B cell (primary cell): ENCODE results near the gene APBB3.

Source experiments
- EZH2 ChIP-seq: IDR thresholded peaks from 2 replicates; pipeline ENCODE4 v1.6.1; 2012; ENCODE audit warnings: borderline replicate concordance, low read depth, mild to moderate bottlenecking, moderate library complexity, low read length; ENCODE audit not compliant: insufficient read depth, poor library complexity, severe bottlenecking
- TF ChIP-seq, protein P1 (sequence below): fragments of 200-600 bp; IDR thresholded peaks from one replicate; pipeline ENCODE4 v1.8.0; 2022; ENCODE audit warnings: antibody characterized with exemption, mild to moderate bottlenecking

DNA sequence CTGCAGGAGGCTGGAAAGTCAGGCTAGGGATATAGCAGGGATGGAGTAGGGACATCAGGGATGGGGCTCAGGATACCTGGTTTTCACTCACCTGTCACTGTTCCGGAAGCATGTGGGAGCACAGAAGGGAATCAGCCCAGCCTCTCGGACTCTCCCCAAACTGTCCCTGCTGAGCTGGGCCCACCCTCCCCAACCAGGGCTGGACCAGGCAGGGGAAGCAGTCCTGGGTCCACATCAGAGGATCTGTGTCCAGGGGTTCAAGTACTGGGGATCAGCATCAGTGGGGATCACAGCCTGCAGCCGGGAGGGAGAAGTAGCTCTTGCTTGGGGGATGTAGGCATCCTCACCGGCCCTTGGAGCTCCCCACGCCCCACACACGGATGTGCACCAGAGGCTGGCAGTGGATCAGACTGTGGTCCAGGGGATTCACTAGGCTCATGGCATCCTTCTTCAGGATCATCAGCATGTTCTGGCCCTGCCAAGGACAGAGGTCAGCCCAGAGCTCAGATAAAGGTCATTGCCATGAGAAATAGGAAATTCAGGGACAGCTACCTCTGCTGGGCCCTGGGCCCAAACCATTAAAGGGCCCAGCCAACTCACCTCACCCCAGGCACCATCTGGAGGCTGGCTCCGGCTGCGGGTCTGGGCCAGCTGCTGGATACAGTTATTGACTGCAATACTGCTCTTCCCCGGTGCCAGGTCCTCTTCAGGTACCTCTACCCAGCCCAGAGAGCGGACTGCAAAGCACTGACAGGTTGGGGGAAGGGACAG, 2.5 kb downstream of the APBB3 start:
- TF ChIP-seq, protein P1, sequence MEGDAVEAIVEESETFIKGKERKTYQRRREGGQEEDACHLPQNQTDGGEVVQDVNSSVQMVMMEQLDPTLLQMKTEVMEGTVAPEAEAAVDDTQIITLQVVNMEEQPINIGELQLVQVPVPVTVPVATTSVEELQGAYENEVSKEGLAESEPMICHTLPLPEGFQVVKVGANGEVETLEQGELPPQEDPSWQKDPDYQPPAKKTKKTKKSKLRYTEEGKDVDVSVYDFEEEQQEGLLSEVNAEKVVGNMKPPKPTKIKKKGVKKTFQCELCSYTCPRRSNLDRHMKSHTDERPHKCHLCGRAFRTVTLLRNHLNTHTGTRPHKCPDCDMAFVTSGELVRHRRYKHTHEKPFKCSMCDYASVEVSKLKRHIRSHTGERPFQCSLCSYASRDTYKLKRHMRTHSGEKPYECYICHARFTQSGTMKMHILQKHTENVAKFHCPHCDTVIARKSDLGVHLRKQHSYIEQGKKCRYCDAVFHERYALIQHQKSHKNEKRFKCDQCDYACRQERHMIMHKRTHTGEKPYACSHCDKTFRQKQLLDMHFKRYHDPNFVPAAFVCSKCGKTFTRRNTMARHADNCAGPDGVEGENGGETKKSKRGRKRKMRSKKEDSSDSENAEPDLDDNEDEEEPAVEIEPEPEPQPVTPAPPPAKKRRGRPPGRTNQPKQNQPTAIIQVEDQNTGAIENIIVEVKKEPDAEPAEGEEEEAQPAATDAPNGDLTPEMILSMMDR = no peak
- no peak for TF ChIP-seq EZH2
